ENCODE results near the gene STMP1.

STMP1 gene

GRCh38 chr7:135647755-135648154 is 14.6 kb upstream of the STMP1 start:
- Histone ChIP-seq H3K4me3 (ENCODE audit: low read depth, low read length) (no peak overlapping the region), H3K36me3 (ENCODE audit: control insufficient read depth, insufficient read depth, low read length) (peaks cover 12% of the 10 kb centered on the region)

GRCh38 chr7:135648235-135648634 is 14.1 kb upstream of the STMP1 start:
- H3K4me3 ChIP-seq (ENCODE audit: low read depth, low read length) = no peak overlapping the region
- no peaks in the 10 kb centered on the region for H3K9me3 ChIP-seq (ENCODE audit: control insufficient read depth, insufficient read depth, low read length)
- peaks cover 12% of the 10 kb centered on the region for H3K36me3 ChIP-seq (ENCODE audit: control insufficient read depth, insufficient read depth, low read length)
- H3K4me1 ChIP-seq (ENCODE audit: control insufficient read depth, insufficient read depth, low read length) = peaks cover 5% of the 10 kb centered on the region
- H3K9ac ChIP-seq (ENCODE audit: low read depth, low read length) = no peak overlapping the region
- H3K27me3 ChIP-seq (ENCODE audit: control insufficient read depth, insufficient read depth, low read length) = no peaks in the 10 kb centered on the region

More at GRCh38 chr7:135647755-135648154, 14.6 kb upstream of the STMP1 start:
- Histone ChIP-seq H3K27me3 (ENCODE audit: control insufficient read depth, insufficient read depth, low read length) (no peaks in the 10 kb centered on the region), H3K9ac (ENCODE audit: low read depth, low read length) (no peak overlapping the region), H3K9me3 (ENCODE audit: control insufficient read depth, insufficient read depth, low read length) (no peaks in the 10 kb centered on the region), H3K4me1 (ENCODE audit: control insufficient read depth, insufficient read depth, low read length) (peaks cover under 1% of the 10 kb centered on the region)

GRCh38 chr7:135650831-135651573 is 11.3 kb upstream of the STMP1 start:
- peaks cover 7% of the 10 kb centered on the region for H3K36me3 ChIP-seq (ENCODE audit: control insufficient read depth, insufficient read depth, low read length)
- no peaks in the 10 kb centered on the region for H3K27me3 ChIP-seq (ENCODE audit: control insufficient read depth, insufficient read depth, low read length)
- H3K4me1 ChIP-seq (ENCODE audit: control insufficient read depth, insufficient read depth, low read length) = peaks cover 5% of the 10 kb centered on the region
- H3K9ac ChIP-seq (ENCODE audit: low read depth, low read length) = no peak overlapping the region
- H3K9me3 ChIP-seq (ENCODE audit: control insufficient read depth, insufficient read depth, low read length) = no peaks in the 10 kb centered on the region
- H3K4me3 ChIP-seq (ENCODE audit: low read depth, low read length) = no peak overlapping the region

- no peaks in the 10 kb centered on the region for H3K27me3 ChIP-seq (ENCODE audit: control insufficient read depth, insufficient read depth, low read length)
- no peak overlapping the region for H3K9ac ChIP-seq (ENCODE audit: low read depth, low read length)
- peaks cover 4% of the 10 kb centered on the region for H3K36me3 ChIP-seq (ENCODE audit: control insufficient read depth, insufficient read depth, low read length)
- H3K9me3 ChIP-seq (ENCODE audit: control insufficient read depth, insufficient read depth, low read length) = no peaks in the 10 kb centered on the region
- H3K4me1 ChIP-seq (ENCODE audit: control insufficient read depth, insufficient read depth, low read length) = peaks cover 5% of the 10 kb centered on the region
- no peak overlapping the region for H3K4me3 ChIP-seq (ENCODE audit: low read depth, low read length)
Measured at GRCh38 chr7:135653340-135654080, 8.8 kb upstream of the STMP1 start.

GRCh38 chr7:135658564-135658963 is 3.8 kb upstream of the STMP1 start:
- Histone ChIP-seq H3K4me1 (ENCODE audit: control insufficient read depth, insufficient read depth, low read length) (no peaks in the 10 kb centered on the region), H3K36me3 (ENCODE audit: control insufficient read depth, insufficient read depth, low read length) (no peaks in the 10 kb centered on the region), H3K9me3 (ENCODE audit: control insufficient read depth, insufficient read depth, low read length) (no peaks in the 10 kb centered on the region), H3K27me3 (ENCODE audit: control insufficient read depth, insufficient read depth, low read length) (no peaks in the 10 kb centered on the region), H3K4me3 (ENCODE audit: low read depth, low read length) (no peak overlapping the region), H3K9ac (ENCODE audit: low read depth, low read length) (no peak overlapping the region)

GRCh38 chr7:135659159-135659846 is 3.0 kb upstream of the STMP1 start:
- H3K36me3 ChIP-seq (ENCODE audit: control insufficient read depth, insufficient read depth, low read length) = no peaks in the 10 kb centered on the region
- H3K4me1 ChIP-seq (ENCODE audit: control insufficient read depth, insufficient read depth, low read length) = no peaks in the 10 kb centered on the region

GRCh38 chr7:135661311-135662122 is 797 bp upstream of the STMP1 start:
- no peaks in the 10 kb centered on the region for H3K27me3 ChIP-seq (ENCODE audit: control insufficient read depth, insufficient read depth, low read length)
- no peaks in the 10 kb centered on the region for H3K36me3 ChIP-seq (ENCODE audit: control insufficient read depth, insufficient read depth, low read length)
- no peaks in the 10 kb centered on the region for H3K9me3 ChIP-seq (ENCODE audit: control insufficient read depth, insufficient read depth, low read length)
- H3K4me1 ChIP-seq (ENCODE audit: control insufficient read depth, insufficient read depth, low read length) = no peaks in the 10 kb centered on the region
- peak overlapping the region; percentile 62 for H3K9ac ChIP-seq (ENCODE audit: low read depth, low read length)
- H3K4me3 ChIP-seq (ENCODE audit: low read depth, low read length) = peak overlapping the region; percentile 70

More at GRCh38 chr7:135659159-135659846, 3.0 kb upstream of the STMP1 start:
- H3K4me3 ChIP-seq (ENCODE audit: low read depth, low read length) = no peak overlapping the region
- H3K9ac ChIP-seq (ENCODE audit: low read depth, low read length) = no peak overlapping the region
- no peaks in the 10 kb centered on the region for H3K27me3 ChIP-seq (ENCODE audit: control insufficient read depth, insufficient read depth, low read length)
- no peaks in the 10 kb centered on the region for H3K9me3 ChIP-seq (ENCODE audit: control insufficient read depth, insufficient read depth, low read length)

GRCh38 chr7:135662123-135662372 is 266 bp upstream of the STMP1 start:
- Histone ChIP-seq H3K27me3 (ENCODE audit: control insufficient read depth, insufficient read depth, low read length) (no peaks in the 10 kb centered on the region), H3K9ac (ENCODE audit: low read depth, low read length) (peak overlapping the region; percentile 62), H3K9me3 (ENCODE audit: control insufficient read depth, insufficient read depth, low read length) (no peaks in the 10 kb centered on the region), H3K36me3 (ENCODE audit: control insufficient read depth, insufficient read depth, low read length) (no peaks in the 10 kb centered on the region), H3K4me3 (ENCODE audit: low read depth, low read length) (peak overlapping the region; percentile 70), H3K4me1 (ENCODE audit: control insufficient read depth, insufficient read depth, low read length) (no peaks in the 10 kb centered on the region)

GRCh38 chr7:135664046-135664589 is 1.8 kb downstream of the STMP1 start:
- no peaks in the 10 kb centered on the region for H3K9me3 ChIP-seq (ENCODE audit: control insufficient read depth, insufficient read depth, low read length)
- no peak overlapping the region for H3K4me3 ChIP-seq (ENCODE audit: low read depth, low read length)
- H3K4me1 ChIP-seq (ENCODE audit: control insufficient read depth, insufficient read depth, low read length) = no peaks in the 10 kb centered on the region
- H3K9ac ChIP-seq (ENCODE audit: low read depth, low read length) = no peak overlapping the region
- H3K27me3 ChIP-seq (ENCODE audit: control insufficient read depth, insufficient read depth, low read length) = no peaks in the 10 kb centered on the region
- no peaks in the 10 kb centered on the region for H3K36me3 ChIP-seq (ENCODE audit: control insufficient read depth, insufficient read depth, low read length)

- Histone ChIP-seq H3K9ac (ENCODE audit: low read depth, low read length) (no peak overlapping the region), H3K36me3 (ENCODE audit: control insufficient read depth, insufficient read depth, low read length) (no peaks in the 10 kb centered on the region), H3K4me3 (ENCODE audit: low read depth, low read length) (no peak overlapping the region), H3K27me3 (ENCODE audit: control insufficient read depth, insufficient read depth, low read length) (no peaks in the 10 kb centered on the region), H3K4me1 (ENCODE audit: control insufficient read depth, insufficient read depth, low read length) (no peaks in the 10 kb centered on the region), H3K9me3 (ENCODE audit: control insufficient read depth, insufficient read depth, low read length) (no peaks in the 10 kb centered on the region)
Measured at GRCh38 chr7:135665042-135665441, 2.7 kb downstream of the STMP1 start.

- no peak overlapping the region for H3K9ac ChIP-seq (ENCODE audit: low read depth, low read length)
- H3K9me3 ChIP-seq (ENCODE audit: control insufficient read depth, insufficient read depth, low read length) = no peaks in the 10 kb centered on the region
- H3K4me3 ChIP-seq (ENCODE audit: low read depth, low read length) = no peak overlapping the region
- H3K27me3 ChIP-seq (ENCODE audit: control insufficient read depth, insufficient read depth, low read length) = no peaks in the 10 kb centered on the region
- H3K36me3 ChIP-seq (ENCODE audit: control insufficient read depth, insufficient read depth, low read length) = no peaks in the 10 kb centered on the region
- H3K4me1 ChIP-seq (ENCODE audit: control insufficient read depth, insufficient read depth, low read length) = no peaks in the 10 kb centered on the region
Measured at GRCh38 chr7:135666156-135666555, 3.8 kb downstream of the STMP1 start.
